ENCODE data around the gene DENND1A. TPM values are rescaled to one million over a fixed set of nuclear protein-coding genes. Genes with fewer than 3 reads are reported as not detected.

Gene DENND1A
- total RNA-seq, 1 donor from 2014 or later, result 48.1 TPM

- Mint-ChIP-seq H3K4me3 (peak overlapping the region; percentile 13), H3K4me1 (peaks cover 49% of the 10 kb centered on the region), H3K36me3 (no peaks in the 10 kb centered on the region), H3K27me3 (ENCODE audit: insufficient read depth, low read depth) (peaks cover 18% of the 10 kb centered on the region), H3K27ac (peak overlapping the region; percentile 30), H3K9me3 (peaks cover 5% of the 10 kb centered on the region)
- H3K4me3 ChIP-seq, result no peak overlapping the region
- no peaks in the 10 kb centered on the region for H3K9me3 ChIP-seq (ENCODE audit: low read depth)
- TF ChIP-seq EZH2phosphoT487 (IDR thresholded peaks at IDR 0.05) (no peak), EZH2 (IDR thresholded peaks at IDR 0.05) (no peak), CTCF (IDR thresholded peaks at IDR 0.05) (no peak)
- H3K4me1 ChIP-seq, result peaks cover 6% of the 10 kb centered on the region
- no peak overlapping the region for H3K9ac ChIP-seq
- no peak overlapping the region for H3K27ac ChIP-seq
- H2AFZ ChIP-seq (replicated peaks), result no peak overlapping the region
- H3K36me3 ChIP-seq, result no peaks in the 10 kb centered on the region
- H3K79me2 ChIP-seq (ENCODE audit: low read depth), result no peaks in the 10 kb centered on the region
- peaks cover 4% of the 10 kb centered on the region for H4K20me1 ChIP-seq (ENCODE audit: low read depth)
- peaks cover 19% of the 10 kb centered on the region for H3F3A ChIP-seq (ENCODE audit: low read depth)
- H3K27me3 ChIP-seq, result no peaks in the 10 kb centered on the region
- no peak for DNase-seq (ENCODE audit: low spot score)
- H3K4me2 ChIP-seq, result no peak overlapping the region
These were observed 540.9 kb downstream of the DENND1A start for GRCh38 chr9:123389070-123389469.

GRCh38 chr9:123387686-123388085 lies 542.2 kb downstream of the DENND1A start:
- H3K27me3 ChIP-seq, result no peaks in the 10 kb centered on the region
- DNase-seq (ENCODE audit: low spot score), result no peak
- no peak overlapping the region for H3K27ac ChIP-seq
- Mint-ChIP-seq H3K4me1 (peaks cover 56% of the 10 kb centered on the region), H3K9me3 (peaks cover 2% of the 10 kb centered on the region), H3K4me3 (no peak overlapping the region), H3K27ac (no peak overlapping the region), H3K27me3 (ENCODE audit: insufficient read depth, low read depth) (peaks cover 13% of the 10 kb centered on the region), H3K36me3 (no peaks in the 10 kb centered on the region)
- no peak for TF ChIP-seq EZH2 (IDR thresholded peaks at IDR 0.05)
- TF ChIP-seq CTCF (IDR thresholded peaks at IDR 0.05), result no peak
- no peak for TF ChIP-seq EZH2phosphoT487 (IDR thresholded peaks at IDR 0.05)
- H3K9me3 ChIP-seq (ENCODE audit: low read depth), result no peaks in the 10 kb centered on the region
- peaks cover 19% of the 10 kb centered on the region for H3F3A ChIP-seq (ENCODE audit: low read depth)
- peaks cover 4% of the 10 kb centered on the region for H4K20me1 ChIP-seq (ENCODE audit: low read depth)
- H3K4me1 ChIP-seq, result peaks cover 6% of the 10 kb centered on the region
- no peak overlapping the region for H2AFZ ChIP-seq (replicated peaks)
- no peak overlapping the region for H3K4me3 ChIP-seq
- H3K79me2 ChIP-seq (ENCODE audit: low read depth), result no peaks in the 10 kb centered on the region
- H3K36me3 ChIP-seq, result no peaks in the 10 kb centered on the region
- no peak overlapping the region for H3K9ac ChIP-seq
- no peak overlapping the region for H3K4me2 ChIP-seq

- no peaks in the 10 kb centered on the region for H3K9me3 ChIP-seq (ENCODE audit: low read depth)
- H3K36me3 ChIP-seq, result no peaks in the 10 kb centered on the region
- H3K9me3 Mint-ChIP-seq, result no peaks in the 10 kb centered on the region
- no peaks in the 10 kb centered on the region for H3K4me1 ChIP-seq
- H3K27me3 ChIP-seq, result no peaks in the 10 kb centered on the region
- no peaks in the 10 kb centered on the region for H3K36me3 Mint-ChIP-seq
- H3K27me3 Mint-ChIP-seq (ENCODE audit: insufficient read depth, low read depth), result peaks cover 21% of the 10 kb centered on the region
- peak overlapping the region; percentile 92 for H3K27ac Mint-ChIP-seq
- TF ChIP-seq EZH2 (IDR thresholded peaks at IDR 0.05), result no peak
- no peak for TF ChIP-seq EZH2phosphoT487 (IDR thresholded peaks at IDR 0.05)
- no peak for TF ChIP-seq CTCF (IDR thresholded peaks at IDR 0.05)
- DNase-seq (ENCODE audit: low spot score), result no peak
- peaks cover 19% of the 10 kb centered on the region for H3F3A ChIP-seq (ENCODE audit: low read depth)
- H2AFZ ChIP-seq (replicated peaks), result no peak overlapping the region
- H4K20me1 ChIP-seq (ENCODE audit: low read depth), result peaks cover 8% of the 10 kb centered on the region
- H3K9ac ChIP-seq, result no peak overlapping the region
- no peaks in the 10 kb centered on the region for H3K79me2 ChIP-seq (ENCODE audit: low read depth)
- H3K4me3 ChIP-seq, result no peak overlapping the region
- no peak overlapping the region for H3K27ac ChIP-seq
- no peak overlapping the region for H3K4me3 Mint-ChIP-seq
- H3K4me2 ChIP-seq, result no peak overlapping the region
- H3K4me1 Mint-ChIP-seq, result peaks cover 50% of the 10 kb centered on the region
These were observed 546.3 kb downstream of the DENND1A start for GRCh38 chr9:123383512-123384170.
